Lower leg skin (tissue), 3 donors: ENCODE measurements around the gene EFL1.

Experiments used
- POLR2A ChIP-seq, 2 donors: fragments of 450-650 bp; IDR thresholded peaks; one replicate each; pipeline ENCODE4 v1.6.1; 2016 to 2017; ENCODE audit warnings: antibody characterized with exemption in 2 of 2, mild to moderate bottlenecking in 1 of 2, moderate library complexity in 1 of 2
- TF ChIP-seq, protein P1 (sequence below), 3 donors: fragments of 450-650 bp; IDR thresholded peaks; one replicate each; pipeline ENCODE4 v1.5.1; 2016; ENCODE audit warnings: antibody characterized with exemption in 3 of 3, mild to moderate bottlenecking in 3 of 3, moderate library complexity in 2 of 3

DNA sequence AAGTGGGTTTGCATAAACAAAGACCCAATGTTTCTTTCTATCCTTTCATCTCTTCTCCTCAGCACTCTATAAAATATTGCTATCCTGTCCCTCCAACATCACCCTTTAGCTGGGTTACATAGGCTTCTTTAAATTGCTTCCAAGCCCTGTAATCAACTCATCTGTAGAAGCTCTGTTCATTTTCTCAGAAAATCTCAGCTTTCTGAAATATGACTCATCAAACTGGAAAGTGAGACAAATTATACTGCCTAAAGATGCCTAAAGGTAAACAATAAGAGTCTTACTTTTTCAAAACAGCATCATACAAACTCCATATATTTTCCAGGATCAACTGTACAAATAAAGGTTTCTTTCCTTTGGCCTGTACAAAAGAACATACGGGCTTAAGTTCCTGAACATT is 33.8 kb downstream of the EFL1 start:
- TF ChIP-seq, protein P1, sequence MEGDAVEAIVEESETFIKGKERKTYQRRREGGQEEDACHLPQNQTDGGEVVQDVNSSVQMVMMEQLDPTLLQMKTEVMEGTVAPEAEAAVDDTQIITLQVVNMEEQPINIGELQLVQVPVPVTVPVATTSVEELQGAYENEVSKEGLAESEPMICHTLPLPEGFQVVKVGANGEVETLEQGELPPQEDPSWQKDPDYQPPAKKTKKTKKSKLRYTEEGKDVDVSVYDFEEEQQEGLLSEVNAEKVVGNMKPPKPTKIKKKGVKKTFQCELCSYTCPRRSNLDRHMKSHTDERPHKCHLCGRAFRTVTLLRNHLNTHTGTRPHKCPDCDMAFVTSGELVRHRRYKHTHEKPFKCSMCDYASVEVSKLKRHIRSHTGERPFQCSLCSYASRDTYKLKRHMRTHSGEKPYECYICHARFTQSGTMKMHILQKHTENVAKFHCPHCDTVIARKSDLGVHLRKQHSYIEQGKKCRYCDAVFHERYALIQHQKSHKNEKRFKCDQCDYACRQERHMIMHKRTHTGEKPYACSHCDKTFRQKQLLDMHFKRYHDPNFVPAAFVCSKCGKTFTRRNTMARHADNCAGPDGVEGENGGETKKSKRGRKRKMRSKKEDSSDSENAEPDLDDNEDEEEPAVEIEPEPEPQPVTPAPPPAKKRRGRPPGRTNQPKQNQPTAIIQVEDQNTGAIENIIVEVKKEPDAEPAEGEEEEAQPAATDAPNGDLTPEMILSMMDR (IDR thresholded peaks at IDR 0.05), result no peak
- TF ChIP-seq POLR2A (IDR thresholded peaks at IDR 0.05), result no peak
